Natural killer cell (primary cell): ENCODE data around the gene TJAP1. TPM values are rescaled to one million over a fixed set of nuclear protein-coding genes. Genes with fewer than 3 reads are reported as not detected.
"Not testable (repeated sequence)": the region's sequence is repeated elsewhere in the genome, so short reads cannot be mapped to it uniquely, and the experiment has no call there.

ENCODE experiments used
- ATAC-seq, 3 donors: fragments of 150-1000 bp in 2 of 3; fragments of 200-7000 bp in 1 of 3; cut with Tn5 transposase; 1 replicate in 1 of 3; 2 replicates in 2 of 3; pipeline ENCODE4 v1.10.0; 2021; ENCODE audit warnings: mild to moderate bottlenecking in 2 of 3, moderate library complexity in 2 of 3
- DNase-seq, 2 donors: peaks; one replicate each; pipeline versions ENCODE4 v3.0.0 to v3.0.0-alpha.2; 2013 to 2021; ENCODE audit warnings: mixed read lengths in 1 of 2
- H3K27ac ChIP-seq: one replicate; pipeline ENCODE4 v1.5.1; 2013; ENCODE audit warnings: mild to moderate bottlenecking, low read length
- H3K27me3 ChIP-seq: one replicate; pipeline ENCODE4 v1.6.1; 2013; ENCODE audit warnings: low read length; ENCODE audit not compliant: control insufficient read depth, insufficient read depth
- H3K36me3 ChIP-seq: one replicate; pipeline ENCODE4 v1.6.1; 2013; ENCODE audit warnings: low read length; ENCODE audit not compliant: control insufficient read depth, insufficient read depth
- H3K4me1 ChIP-seq: one replicate; pipeline ENCODE4 v1.6.1; 2013; ENCODE audit warnings: low read length; ENCODE audit not compliant: control insufficient read depth, insufficient read depth
- H3K4me3 ChIP-seq: one replicate; pipeline ENCODE4 v1.5.1; 2013; ENCODE audit warnings: low read length
- H3K9me3 ChIP-seq: one replicate; pipeline ENCODE4 v1.6.1; 2013; ENCODE audit warnings: low read length; ENCODE audit not compliant: control insufficient read depth, insufficient read depth
- H3K27ac Mint-ChIP-seq, 2 donors: one replicate each; pipeline ENCODE4 v1.8.0; 2022; ENCODE audit warnings: mild to moderate bottlenecking in 2 of 2, mixed read lengths in 2 of 2, moderate library complexity in 1 of 2
- H3K27me3 Mint-ChIP-seq, 2 donors: one replicate each; pipeline ENCODE4 v1.8.0; 2022; ENCODE audit warnings: low read depth in 2 of 2, mixed read lengths in 2 of 2
- H3K36me3 Mint-ChIP-seq: one replicate; pipeline ENCODE4 v1.8.0; 2022; ENCODE audit warnings: mixed read lengths
- H3K4me1 Mint-ChIP-seq, 2 donors: one replicate each; pipeline ENCODE4 v1.8.0; 2022; ENCODE audit warnings: mixed read lengths in 2 of 2
- H3K4me3 Mint-ChIP-seq: one replicate; pipeline ENCODE4 v1.8.0; 2022; ENCODE audit warnings: mild to moderate bottlenecking, moderate library complexity, mixed read lengths
- H3K9me3 Mint-ChIP-seq, 2 donors: one replicate each; pipeline ENCODE4 v1.8.0; 2022; ENCODE audit warnings: mixed read lengths in 2 of 2
- CTCF ChIP-seq: fragments of 200-600 bp; IDR thresholded peaks from one replicate; pipeline ENCODE4 v1.8.0; 2022; ENCODE audit warnings: antibody characterized with exemption
- WGBS: methylation state at CpG from one replicate; pipeline ENCODE4 v1.1.7; 2013; ENCODE audit warnings: missing lambda C conversion rate; ENCODE audit not compliant: insufficient coverage; 5-methylcytosine and 5-hydroxymethylcytosine counted together
- intact Hi-C: fragments of 100-400 bp; cut with micrococcal nuclease; formaldehyde crosslinking; loops from one replicate; pipeline ENCODE4 v1.14.2; 2022
- total RNA-seq, 4 donors: library from RNA; stranded (reverse); fragments of 120-200 nt in 1 of 4; gene quantifications; one replicate each; pipeline versions ENCODE4 v1.2.3 to v1.2.4, GENCODE V29; 2013 to 2022

TJAP1 gene
- total RNA-seq, 3 donors from 2014 or later (not counting 1 experiment from before 2014, with no cell fraction given): 26.7 to 33.8 (median 29.9) TPM

DNA sequence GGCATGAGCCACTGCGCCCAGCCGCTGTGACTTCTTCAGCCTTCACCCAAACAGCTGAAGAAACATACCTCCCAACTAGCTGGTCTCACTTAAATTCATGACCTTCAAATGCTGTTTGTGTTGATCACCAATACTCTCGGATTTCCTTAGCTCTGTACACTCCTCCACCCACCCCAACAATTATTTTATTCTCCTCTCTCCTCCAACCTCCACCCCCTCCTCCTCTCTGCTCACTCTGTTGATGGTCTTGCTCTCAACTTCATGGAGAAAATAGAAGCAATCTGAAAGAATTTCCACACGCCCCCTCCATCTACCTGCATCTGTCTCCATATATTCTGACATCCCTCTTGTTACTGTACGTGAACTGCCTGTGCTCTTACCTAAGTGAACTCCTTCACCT is 15.4 kb upstream of the TJAP1 start:
- ATAC-seq (no peak), DNase-seq (no peak)
- Mint-ChIP-seq H3K4me3 (no peak overlapping the region), H3K4me1 (peaks cover 0 to 1% of the 10 kb centered on the region in 2 donors), H3K9me3 (no peaks in the 10 kb centered on the region), H3K27ac (no peak overlapping the region), H3K36me3 (no peaks in the 10 kb centered on the region), H3K27me3 (peaks cover 15 to 22% of the 10 kb centered on the region in 2 donors)
- intact Hi-C loops: no loop called here
- 87% methylated on average over 5 of the region's 5 CpGs for WGBS
- Histone ChIP-seq H3K27me3 (peaks cover 9% of the 10 kb centered on the region), H3K27ac (no peak overlapping the region), H3K9me3 (no peaks in the 10 kb centered on the region), H3K4me1 (no peaks in the 10 kb centered on the region), H3K4me3 (no peak overlapping the region), H3K36me3 (no peaks in the 10 kb centered on the region)
- no peak for TF ChIP-seq CTCF

- no peak for TF ChIP-seq CTCF
- H3K4me1 Mint-ChIP-seq: no peaks in the 10 kb centered on the region
- Histone ChIP-seq H3K9me3 (no peaks in the 10 kb centered on the region), H3K4me3 (no peak overlapping the region), H3K4me1 (no peaks in the 10 kb centered on the region), H3K36me3 (no peaks in the 10 kb centered on the region), H3K27ac (no peak overlapping the region), H3K27me3 (peaks cover 12% of the 10 kb centered on the region)
- WGBS: 91% methylated on average over 8 of the region's 8 CpGs
- intact Hi-C loops: no loop called here
- no peak overlapping the region for H3K27ac Mint-ChIP-seq
- H3K4me3 Mint-ChIP-seq: no peak overlapping the region
- H3K36me3 Mint-ChIP-seq: no peaks in the 10 kb centered on the region
- DNase-seq: no peak
- no peak for ATAC-seq
- H3K9me3 Mint-ChIP-seq: no peaks in the 10 kb centered on the region
- H3K27me3 Mint-ChIP-seq: peaks cover 19 to 27% of the 10 kb centered on the region in 2 donors
Measured at GRCh38 chr6:43464337-43464736, 13.0 kb upstream of the TJAP1 start.

- no peaks in the 10 kb centered on the region for H3K36me3 ChIP-seq
- Mint-ChIP-seq H3K36me3 (no peaks in the 10 kb centered on the region), H3K4me1 (no peaks in the 10 kb centered on the region), H3K27me3 (peaks cover 19 to 29% of the 10 kb centered on the region in 2 donors), H3K9me3 (no peaks in the 10 kb centered on the region), H3K4me3 (no peak overlapping the region), H3K27ac (no peak overlapping the region)
- intact Hi-C loops: no loop called here
- ATAC-seq (no peak), DNase-seq (no peak)
- no peaks in the 10 kb centered on the region for H3K4me1 ChIP-seq
- no peak for TF ChIP-seq CTCF
- peaks cover 12% of the 10 kb centered on the region for H3K27me3 ChIP-seq
- no peaks in the 10 kb centered on the region for H3K9me3 ChIP-seq
- H3K27ac ChIP-seq: no peak overlapping the region
- no peak overlapping the region for H3K4me3 ChIP-seq
- WGBS: 71% methylated on average over 1 of the region's 2 CpGs
Measured at GRCh38 chr6:43465948-43466347, 11.4 kb upstream of the TJAP1 start.

GRCh38 chr6:43467265-43467664 is 10.1 kb upstream of the TJAP1 start:
- H3K36me3 ChIP-seq, H3K4me3 Mint-ChIP-seq, DNase-seq, H3K9me3 Mint-ChIP-seq, intact Hi-C loops, H3K4me1 ChIP-seq, ATAC-seq, H3K9me3 ChIP-seq, H3K4me1 Mint-ChIP-seq, H3K4me3 ChIP-seq, H3K27ac ChIP-seq, H3K36me3 Mint-ChIP-seq: not testable (repeated sequence)
- WGBS: 75% methylated on average over 3 of the region's 5 CpGs
- H3K27me3 ChIP-seq: peaks cover 12% of the 10 kb centered on the region
- H3K27ac Mint-ChIP-seq: peak overlapping the region in 1 of 2 donors; percentile 57
- peaks cover 14 to 29% of the 10 kb centered on the region in 2 donors for H3K27me3 Mint-ChIP-seq
